ENCODE data around the gene FAM13A.
A peak's percentile ranks its signal among the peaks of the same experiment; 100 is the strongest.

FAM13A gene

GRCh38 chr4:89031272-89031671, 25.7 kb downstream of the FAM13A start:
- Histone ChIP-seq H3K79me1 (ENCODE audit: low read depth, low read length) (no peaks in the 10 kb centered on the region), H4K91ac (ENCODE audit: low read depth, low read length, poor library complexity) (no peak overlapping the region), H3K36me3 (replicated peaks in 1 of 2; ENCODE audit: control insufficient read depth in 2 of 2, insufficient read depth in 2 of 2, low read length in 2 of 2) (peaks cover 0 to 6% of the 10 kb centered on the region in 2 donors), H3K4ac (ENCODE audit: low read length) (no peak overlapping the region), H2BK12ac (ENCODE audit: low read length) (no peak overlapping the region), H2BK5ac (ENCODE audit: low read length) (no peak overlapping the region), H2BK120ac (ENCODE audit: low read depth, low read length) (no peak overlapping the region), H2AFZ (ENCODE audit: low read length) (no peak overlapping the region), H3K4me3 (ENCODE audit: low read length in 2 of 2) (no peak overlapping the region), H3K14ac (ENCODE audit: low read length) (no peak overlapping the region), H3K27ac (replicated peaks; ENCODE audit: low read length) (no peak overlapping the region), H2BK15ac (ENCODE audit: low read length) (no peak overlapping the region), H3K27me3 (ENCODE audit: control insufficient read depth in 3 of 3, insufficient read depth in 3 of 3, low read depth in 1 of 3, low read length in 3 of 3) (no peaks in the 10 kb centered on the region), H3K4me1 (ENCODE audit: control insufficient read depth in 2 of 2, insufficient read depth in 1 of 2, low read depth in 1 of 2, low read length in 2 of 2) (no peaks in the 10 kb centered on the region), H3K9ac (ENCODE audit: low read depth, low read length, poor library complexity) (no peak overlapping the region), H3K9me3 (replicated peaks in 1 of 2; ENCODE audit: control insufficient read depth in 2 of 2, insufficient read depth in 1 of 2, low read depth in 1 of 2, low read length in 2 of 2) (peaks cover 0 to 10% of the 10 kb centered on the region in 2 donors), H2AK5ac (ENCODE audit: low read depth, low read length) (no peak overlapping the region), H3K18ac (ENCODE audit: low read length) (no peak overlapping the region), H3K23ac (ENCODE audit: low read depth, low read length, poor library complexity) (no peak overlapping the region), H4K8ac (ENCODE audit: low read depth, low read length) (no peak overlapping the region), H3K4me2 (ENCODE audit: insufficient read depth, low read length, poor library complexity, severe bottlenecking) (no peak overlapping the region)
- no peak for DNase-seq (ENCODE audit: low spot score)

GRCh38 chr4:89029591-89029990, 27.4 kb downstream of the FAM13A start:
- Histone ChIP-seq H4K91ac (ENCODE audit: low read depth, low read length, poor library complexity) (no peak overlapping the region), H2AK5ac (ENCODE audit: low read depth, low read length) (no peak overlapping the region), H2BK12ac (ENCODE audit: low read length) (no peak overlapping the region), H3K27ac (replicated peaks; ENCODE audit: low read length) (no peak overlapping the region), H3K9me3 (replicated peaks in 1 of 2; ENCODE audit: control insufficient read depth in 2 of 2, insufficient read depth in 1 of 2, low read depth in 1 of 2, low read length in 2 of 2) (no peaks in the 10 kb centered on the region), H4K8ac (ENCODE audit: low read depth, low read length) (no peak overlapping the region), H2BK5ac (ENCODE audit: low read length) (no peak overlapping the region), H3K4ac (ENCODE audit: low read length) (no peak overlapping the region), H3K14ac (ENCODE audit: low read length) (no peak overlapping the region), H3K4me3 (ENCODE audit: low read length in 2 of 2) (no peak overlapping the region), H3K27me3 (ENCODE audit: control insufficient read depth in 3 of 3, insufficient read depth in 3 of 3, low read depth in 1 of 3, low read length in 3 of 3) (no peaks in the 10 kb centered on the region), H2BK15ac (ENCODE audit: low read length) (no peak overlapping the region), H3K18ac (ENCODE audit: low read length) (no peak overlapping the region), H2AFZ (ENCODE audit: low read length) (no peak overlapping the region), H2BK120ac (ENCODE audit: low read depth, low read length) (no peak overlapping the region), H3K36me3 (replicated peaks in 1 of 2; ENCODE audit: control insufficient read depth in 2 of 2, insufficient read depth in 2 of 2, low read length in 2 of 2) (peaks cover 0 to 6% of the 10 kb centered on the region in 2 donors), H3K4me2 (ENCODE audit: insufficient read depth, low read length, poor library complexity, severe bottlenecking) (no peak overlapping the region), H3K4me1 (ENCODE audit: control insufficient read depth in 2 of 2, insufficient read depth in 1 of 2, low read depth in 1 of 2, low read length in 2 of 2) (no peaks in the 10 kb centered on the region), H3K79me1 (ENCODE audit: low read depth, low read length) (no peaks in the 10 kb centered on the region), H3K23ac (ENCODE audit: low read depth, low read length, poor library complexity) (no peak overlapping the region), H3K9ac (ENCODE audit: low read depth, low read length, poor library complexity) (no peak overlapping the region)
- no CpG with 5 or more reads among the region's 4 CpGs for WGBS, 2 donors (ENCODE audit: extremely low coverage in 2 of 2, insufficient read length in 2 of 2, insufficient replicate concordance in 1 of 2)
- no peak for DNase-seq (ENCODE audit: low spot score)

- Histone ChIP-seq H3K4me1 (ENCODE audit: control insufficient read depth in 2 of 2, insufficient read depth in 1 of 2, low read depth in 1 of 2, low read length in 2 of 2) (no peaks in the 10 kb centered on the region), H2BK5ac (ENCODE audit: low read length) (no peak overlapping the region), H3K23ac (ENCODE audit: low read depth, low read length, poor library complexity) (no peak overlapping the region), H2BK15ac (ENCODE audit: low read length) (no peak overlapping the region), H3K79me1 (ENCODE audit: low read depth, low read length) (no peaks in the 10 kb centered on the region), H3K27me3 (ENCODE audit: control insufficient read depth in 3 of 3, insufficient read depth in 3 of 3, low read depth in 1 of 3, low read length in 3 of 3) (no peaks in the 10 kb centered on the region), H2BK12ac (ENCODE audit: low read length) (no peak overlapping the region), H2BK120ac (ENCODE audit: low read depth, low read length) (no peak overlapping the region), H3K27ac (replicated peaks; ENCODE audit: low read length) (no peak overlapping the region), H4K91ac (ENCODE audit: low read depth, low read length, poor library complexity) (no peak overlapping the region), H2AFZ (ENCODE audit: low read length) (no peak overlapping the region), H3K14ac (ENCODE audit: low read length) (no peak overlapping the region), H3K9me3 (replicated peaks in 1 of 2; ENCODE audit: control insufficient read depth in 2 of 2, insufficient read depth in 1 of 2, low read depth in 1 of 2, low read length in 2 of 2) (no peaks in the 10 kb centered on the region), H3K9ac (ENCODE audit: low read depth, low read length, poor library complexity) (no peak overlapping the region), H3K4me2 (ENCODE audit: insufficient read depth, low read length, poor library complexity, severe bottlenecking) (no peak overlapping the region), H3K36me3 (replicated peaks in 1 of 2; ENCODE audit: control insufficient read depth in 2 of 2, insufficient read depth in 2 of 2, low read length in 2 of 2) (peaks cover 0 to 6% of the 10 kb centered on the region in 2 donors), H2AK5ac (ENCODE audit: low read depth, low read length) (no peak overlapping the region), H3K4ac (ENCODE audit: low read length) (no peak overlapping the region), H3K4me3 (ENCODE audit: low read length in 2 of 2) (no peak overlapping the region), H3K18ac (ENCODE audit: low read length) (no peak overlapping the region), H4K8ac (ENCODE audit: low read depth, low read length) (no peak overlapping the region)
- no peak for DNase-seq (ENCODE audit: low spot score)
- WGBS, 2 donors (ENCODE audit: extremely low coverage in 2 of 2, insufficient read length in 2 of 2, insufficient replicate concordance in 1 of 2), result no CpG with 5 or more reads among the region's 3 CpGs
These were observed 30.4 kb downstream of the FAM13A start for GRCh38 chr4:89026542-89026941.

- no peak overlapping the region for H2AFZ ChIP-seq (ENCODE audit: low read length)
- no peak overlapping the region for H3K4ac ChIP-seq (ENCODE audit: low read length)
- no peak overlapping the region for H4K91ac ChIP-seq (ENCODE audit: low read depth, low read length, poor library complexity)
- H3K36me3 ChIP-seq (replicated peaks in 1 of 2; ENCODE audit: control insufficient read depth in 2 of 2, insufficient read depth in 2 of 2, low read length in 2 of 2), result peaks cover 3 to 20% of the 10 kb centered on the region in 2 donors
- H3K23ac ChIP-seq (ENCODE audit: low read depth, low read length, poor library complexity), result no peak overlapping the region
- H2AK5ac ChIP-seq (ENCODE audit: low read depth, low read length), result no peak overlapping the region
- H3K4me1 ChIP-seq (ENCODE audit: control insufficient read depth in 2 of 2, insufficient read depth in 1 of 2, low read depth in 1 of 2, low read length in 2 of 2), result no peaks in the 10 kb centered on the region
- H4K8ac ChIP-seq (ENCODE audit: low read depth, low read length), result no peak overlapping the region
- no peak overlapping the region for H2BK15ac ChIP-seq (ENCODE audit: low read length)
- no peak overlapping the region for H2BK12ac ChIP-seq (ENCODE audit: low read length)
- no peak overlapping the region for H3K14ac ChIP-seq (ENCODE audit: low read length)
- DNase-seq (ENCODE audit: low spot score), result peak; percentile 46
- H3K79me1 ChIP-seq (ENCODE audit: low read depth, low read length), result no peaks in the 10 kb centered on the region
- no peak overlapping the region for H3K9ac ChIP-seq (ENCODE audit: low read depth, low read length, poor library complexity)
- H3K27me3 ChIP-seq (ENCODE audit: control insufficient read depth in 3 of 3, insufficient read depth in 3 of 3, low read depth in 1 of 3, low read length in 3 of 3), result no peaks in the 10 kb centered on the region
- no peak overlapping the region for H3K27ac ChIP-seq (replicated peaks; ENCODE audit: low read length)
- no peaks in the 10 kb centered on the region for H3K9me3 ChIP-seq (replicated peaks in 1 of 2; ENCODE audit: control insufficient read depth in 2 of 2, insufficient read depth in 1 of 2, low read depth in 1 of 2, low read length in 2 of 2)
- no peak overlapping the region for H3K4me3 ChIP-seq (ENCODE audit: low read length in 2 of 2)
- H3K4me2 ChIP-seq (ENCODE audit: insufficient read depth, low read length, poor library complexity, severe bottlenecking), result no peak overlapping the region
- no CpG with 5 or more reads among the region's 4 CpGs for WGBS, 2 donors (ENCODE audit: extremely low coverage in 2 of 2, insufficient read length in 2 of 2, insufficient replicate concordance in 1 of 2)
- H2BK5ac ChIP-seq (ENCODE audit: low read length), result no peak overlapping the region
- no peak overlapping the region for H2BK120ac ChIP-seq (ENCODE audit: low read depth, low read length)
- no peak overlapping the region for H3K18ac ChIP-seq (ENCODE audit: low read length)
These were observed 32.8 kb downstream of the FAM13A start for GRCh38 chr4:89024051-89024675.
